Stimulated activated CD8-positive, alpha-beta memory T cell treated with anti-CD3 and anti-CD28 coated beads, Interleukin-4, amount 100 ng/mL, for 24 hours (primary cell): Measurements from ENCODE around the gene FGF11.

ENCODE experiments used
- DNase-seq: peaks from one replicate; pipeline ENCODE4 v3.0.0-alpha.2; 2020; ENCODE audit warnings: low read depth

The FGF11 gene

GRCh38 chr17:7439462-7440112, at the start of gene FGF11:
Gene FGF11 (plus strand): TSS chr17:7439512. CDS start chr17:7439621, 109 bp downstream.
- DNase-seq, result no peak

GRCh38 chr17:7389924-7390910, 49.1 kb upstream of the FGF11 start:
- DNase-seq, result no peak

GRCh38 chr17:7391307-7391706, 48.0 kb upstream of the FGF11 start:
- DNase-seq, result no peak

GRCh38 chr17:7392696-7393612, 46.4 kb upstream of the FGF11 start:
- DNase-seq, result no peak

- peak; percentile 42 for DNase-seq
Measured at GRCh38 chr17:7393613-7394451, 45.5 kb upstream of the FGF11 start.

GRCh38 chr17:7394452-7395191, 44.7 kb upstream of the FGF11 start, which contains the start of gene PLSCR3:
Gene PLSCR3 (minus strand): TSS chr17:7394525. CDS start chr17:7394110, 415 bp downstream.
- peak; percentile 77 for DNase-seq

- DNase-seq, result no peak
Measured at GRCh38 chr17:7396147-7396546, 43.2 kb upstream of the FGF11 start.

- DNase-seq, result no peak
Measured at GRCh38 chr17:7398612-7399011, 40.7 kb upstream of the FGF11 start.

- DNase-seq, result no peak
Measured at GRCh38 chr17:7403043-7403726, 36.1 kb upstream of the FGF11 start.

- no peak for DNase-seq
Measured at GRCh38 chr17:7403727-7403976, 35.7 kb upstream of the FGF11 start.

- peak; percentile 93 for DNase-seq
Measured at GRCh38 chr17:7403977-7404736, 35.2 kb upstream of the FGF11 start, which contains the start of gene TMEM256. Gene TMEM256 (minus strand): TSS chr17:7404097. CDS start chr17:7404084, 13 bp downstream.

GRCh38 chr17:7404737-7405349, 34.5 kb upstream of the FGF11 start:
- DNase-seq, result peak; percentile 57

- DNase-seq, result no peak
Measured at GRCh38 chr17:7405350-7406234, 33.7 kb upstream of the FGF11 start.

- no peak for DNase-seq
Measured at GRCh38 chr17:7406235-7406825, 33.0 kb upstream of the FGF11 start.

GRCh38 chr17:7407082-7407481, 32.2 kb upstream of the FGF11 start:
- DNase-seq, result no peak

GRCh38 chr17:7407485-7408251, 31.6 kb upstream of the FGF11 start, which contains the start of gene NLGN2:
Gene NLGN2 (plus strand): TSS chr17:7407845. CDS start chr17:7408256, 411 bp downstream.
- no peak for DNase-seq
